CD4-positive, CD25-positive, alpha-beta regulatory T cell (primary cell): ENCODE results near the gene NAGPA. TPM values are rescaled to one million over a fixed set of nuclear protein-coding genes. Genes with fewer than 3 reads are reported as not detected.

Source experiments
- ATAC-seq, 2 donors: fragments of 150-1000 bp; cut with Tn5 transposase; one replicate each; pipeline ENCODE4 v1.10.0; 2021; ENCODE audit warnings: low read depth in 2 of 2, moderate number of reproducible peaks in 2 of 2, moderate library complexity in 1 of 2
- DNase-seq, 3 donors: peaks; one replicate each; pipeline versions ENCODE4 v3.0.0 to v3.0.0-alpha.2; 2012 to 2022; ENCODE audit warnings: mixed read lengths in 1 of 3
- H3K27ac ChIP-seq: one replicate; pipeline ENCODE4 v1.7.0; 2013; ENCODE audit warnings: mild to moderate bottlenecking, low read length; ENCODE audit not compliant: insufficient read depth, poor library complexity, severe bottlenecking
- H3K27me3 ChIP-seq: one replicate; pipeline ENCODE4 v1.7.0; 2013; ENCODE audit warnings: low read length; ENCODE audit not compliant: control insufficient read depth, insufficient read depth
- H3K36me3 ChIP-seq: one replicate; pipeline ENCODE4 v1.7.0; 2013; ENCODE audit warnings: mild to moderate bottlenecking, low read length, moderate library complexity; ENCODE audit not compliant: control insufficient read depth, insufficient read depth
- H3K4me1 ChIP-seq: 2 replicates; pipeline ENCODE4 v1.7.0; 2013; ENCODE audit warnings: mild to moderate bottlenecking, low read length; ENCODE audit not compliant: insufficient read depth, control insufficient read depth, poor library complexity, severe bottlenecking
- H3K4me3 ChIP-seq: one replicate; pipeline ENCODE4 v1.7.0; 2013; ENCODE audit warnings: low read depth, mild to moderate bottlenecking, low read length, moderate library complexity
- H3K9me3 ChIP-seq, 2 experiments: 1 replicate in 1 of 2; 2 replicates in 1 of 2; pipeline ENCODE4 v1.7.0; 2013; ENCODE audit warnings: low read length in 2 of 2, mild to moderate bottlenecking in 1 of 2, moderate library complexity in 1 of 2; ENCODE audit not compliant: control insufficient read depth in 2 of 2
- H3K27ac Mint-ChIP-seq, 3 donors: one replicate each; pipeline ENCODE4 v1.8.0; 2020 to 2022; ENCODE audit warnings: mild to moderate bottlenecking in 3 of 3, mixed read lengths in 3 of 3, moderate library complexity in 2 of 3
- H3K27me3 Mint-ChIP-seq: one replicate; pipeline ENCODE4 v1.8.0; 2022; ENCODE audit warnings: mild to moderate bottlenecking, mixed read lengths
- H3K36me3 Mint-ChIP-seq: one replicate; pipeline ENCODE4 v1.8.0; 2020; ENCODE audit warnings: mixed read lengths
- H3K4me1 Mint-ChIP-seq, 4 donors: one replicate each; pipeline ENCODE4 v1.8.0; 2020 to 2022; ENCODE audit warnings: mixed read lengths in 4 of 4, mild to moderate bottlenecking in 1 of 4
- H3K4me3 Mint-ChIP-seq, 4 donors: one replicate each; pipeline ENCODE4 v1.8.0; 2020 to 2022; ENCODE audit warnings: mild to moderate bottlenecking in 4 of 4, mixed read lengths in 4 of 4, moderate library complexity in 3 of 4
- H3K9me3 Mint-ChIP-seq, 7 donors: one replicate each; pipeline ENCODE4 v1.8.0; 2020 to 2022; ENCODE audit warnings: mixed read lengths in 7 of 7, mild to moderate bottlenecking in 3 of 7, moderate library complexity in 2 of 7
- polyA plus RNA-seq, 4 donors: library from polyadenylated mRNA; unstranded; fragments of 300-500 nt; fragmentation: Illumina TruSeq; gene quantifications; one replicate each; pipeline ENCODE4 v1.2.3, GENCODE V29; 2021
- total RNA-seq: library from RNA; stranded (reverse); gene quantifications from one replicate; pipeline ENCODE4 v1.2.3, GENCODE V29; 2022

NAGPA gene
- total and polyA plus RNA-seq, 5 donors from 2014 or later, result 23.7 to 37.5 (median 33.0) TPM

DNA sequence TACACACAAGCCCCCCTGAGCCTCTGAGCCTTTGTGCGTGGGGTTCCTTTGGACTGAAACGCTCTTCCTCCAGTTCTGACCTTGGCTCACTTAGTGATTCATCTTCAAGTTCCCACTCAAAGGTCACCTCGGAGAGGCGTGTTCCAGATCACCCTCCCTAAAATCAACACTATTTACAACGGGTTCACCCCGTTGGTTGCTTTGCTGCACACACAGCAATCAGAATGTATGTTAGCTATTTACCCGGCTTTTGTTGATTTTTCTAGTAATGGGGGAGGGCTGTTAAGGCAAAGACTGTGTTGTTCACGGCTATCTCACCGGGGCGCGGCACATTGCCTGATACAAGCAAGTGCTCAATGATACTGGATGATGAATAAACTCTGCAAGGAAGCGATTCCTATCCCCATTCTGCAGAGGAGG is 977 bp downstream of the NAGPA start:
- H3K9me3 ChIP-seq, result no peaks in the 10 kb centered on the region
- peaks cover 20% of the 10 kb centered on the region for H3K4me1 ChIP-seq
- H3K9me3 Mint-ChIP-seq, result no peaks in the 10 kb centered on the region
- H3K4me1 Mint-ChIP-seq, result peaks cover 8 to 29% (median 19%) of the 10 kb centered on the region in 4 donors
- H3K27ac ChIP-seq, result no peak overlapping the region
- H3K4me3 Mint-ChIP-seq, result peak overlapping the region; percentile 81 to 87 (median 84)
- H3K27me3 Mint-ChIP-seq, result no peaks in the 10 kb centered on the region
- peaks cover 4% of the 10 kb centered on the region for H3K36me3 ChIP-seq
- peak overlapping the region; percentile 38 to 83 (median 66) for H3K27ac Mint-ChIP-seq
- H3K4me3 ChIP-seq, result peak overlapping the region; percentile 44
- ATAC-seq, result no peak
- no peaks in the 10 kb centered on the region for H3K27me3 ChIP-seq
- DNase-seq, result no peak
- peaks cover 6% of the 10 kb centered on the region for H3K36me3 Mint-ChIP-seq

DNA sequence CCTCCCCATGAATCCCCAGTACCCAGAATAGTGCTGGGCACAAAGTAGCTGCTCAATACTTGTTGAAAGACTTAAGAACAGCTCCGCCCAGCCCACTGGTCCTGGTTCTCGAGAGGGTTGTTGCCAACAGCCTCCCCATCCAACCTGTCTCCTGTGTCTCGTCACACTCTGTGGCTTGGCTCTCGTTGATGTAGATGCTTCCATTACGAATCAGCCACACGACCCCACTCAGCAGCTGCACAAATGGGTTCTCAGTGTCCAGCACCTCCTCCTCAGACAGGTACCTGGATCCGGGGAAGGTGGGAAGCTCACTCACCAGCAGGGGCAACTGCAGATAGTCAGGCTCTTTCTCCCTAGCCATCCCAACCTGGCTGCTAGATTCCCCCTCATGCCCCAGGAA is 2.1 kb downstream of the NAGPA start:
- H3K27me3 ChIP-seq, result no peaks in the 10 kb centered on the region
- Mint-ChIP-seq H3K4me3 (peak overlapping the region; percentile 35 to 82 (median 76)), H3K9me3 (no peaks in the 10 kb centered on the region), H3K4me1 (peaks cover 8 to 29% (median 19%) of the 10 kb centered on the region in 4 donors), H3K36me3 (peaks cover 6% of the 10 kb centered on the region), H3K27me3 (no peaks in the 10 kb centered on the region), H3K27ac (no peak overlapping the region)
- peaks cover 4% of the 10 kb centered on the region for H3K36me3 ChIP-seq
- no peaks in the 10 kb centered on the region for H3K9me3 ChIP-seq
- no peak overlapping the region for H3K4me3 ChIP-seq
- ATAC-seq, result no peak
- no peak overlapping the region for H3K27ac ChIP-seq
- H3K4me1 ChIP-seq, result peaks cover 20% of the 10 kb centered on the region
- no peak for DNase-seq

DNA sequence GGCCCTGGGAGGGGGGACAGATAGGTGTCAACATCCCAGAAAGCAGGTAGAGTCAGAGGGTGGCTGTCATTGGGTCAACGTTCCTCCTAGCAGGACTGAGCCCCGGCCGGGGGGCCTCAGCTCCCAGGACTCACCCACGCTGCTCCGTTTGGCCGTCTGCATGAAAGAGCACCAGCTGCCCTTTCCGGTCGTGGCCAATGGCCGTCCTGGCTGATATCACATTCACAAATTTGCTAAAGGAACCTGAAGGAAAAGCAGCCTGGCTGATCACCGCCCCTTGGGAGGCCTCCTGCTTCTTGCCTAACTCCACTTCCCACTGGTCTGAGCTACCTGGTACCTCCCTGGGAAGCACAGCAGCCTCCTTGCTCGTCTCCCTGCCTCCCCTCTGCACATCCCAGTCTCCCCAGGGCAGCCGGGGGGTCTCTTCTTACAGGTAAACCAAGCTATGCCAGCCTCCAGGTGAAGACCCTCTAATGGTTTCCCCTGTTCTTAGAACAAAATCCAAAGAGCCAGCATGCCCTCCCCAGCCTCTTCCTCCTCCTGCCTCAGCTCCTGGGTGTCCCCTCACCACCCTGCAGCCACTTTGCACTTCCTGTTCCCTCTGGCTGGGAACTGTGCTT is 3.4 kb downstream of the NAGPA start:
- ATAC-seq, result no peak

DNA sequence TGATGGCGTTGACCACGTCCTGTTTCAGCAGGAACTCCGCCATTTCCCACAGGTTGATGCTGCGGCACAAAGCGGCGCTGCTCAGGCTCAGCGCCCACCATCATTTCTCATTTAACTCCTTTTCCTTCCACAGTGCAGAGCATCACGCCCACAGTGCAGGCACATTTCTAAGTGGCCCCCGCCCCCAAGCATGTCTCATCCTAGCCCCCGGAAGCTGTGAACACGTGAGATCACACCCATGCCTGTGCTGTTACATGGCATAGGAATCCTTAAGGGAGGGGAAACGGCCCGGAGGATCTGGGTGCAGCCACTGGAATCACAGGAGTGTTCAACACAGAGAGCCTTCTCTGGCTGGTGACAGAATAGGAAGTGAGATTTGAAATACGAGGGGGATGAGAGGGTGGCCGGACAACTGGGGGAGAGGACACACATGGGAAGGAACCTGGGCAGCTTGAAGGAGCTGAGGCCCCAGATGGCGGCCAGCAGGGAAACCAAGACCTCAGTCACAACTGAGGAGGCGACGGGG is 4.7 kb downstream of the NAGPA start:
- peak overlapping the region in 1 of 4 donors; percentile 28 for H3K4me3 Mint-ChIP-seq
- peaks cover 14% of the 10 kb centered on the region for H3K4me1 ChIP-seq
- ATAC-seq (no peak), DNase-seq (no peak)
- H3K4me3 ChIP-seq, result no peak overlapping the region
- H3K4me1 Mint-ChIP-seq, result peaks cover 3 to 19% (median 11%) of the 10 kb centered on the region in 4 donors
- H3K27ac ChIP-seq, result no peak overlapping the region
- peaks cover 4% of the 10 kb centered on the region for H3K36me3 ChIP-seq
- H3K27ac Mint-ChIP-seq, result peak overlapping the region in 1 of 3 donors; percentile 62
- H3K9me3 Mint-ChIP-seq, result no peaks in the 10 kb centered on the region
- H3K9me3 ChIP-seq, result no peaks in the 10 kb centered on the region
- no peaks in the 10 kb centered on the region for H3K27me3 ChIP-seq
- peaks cover 6% of the 10 kb centered on the region for H3K36me3 Mint-ChIP-seq
- no peaks in the 10 kb centered on the region for H3K27me3 Mint-ChIP-seq

More for the DNA sequence above, 3.4 kb downstream of the NAGPA start:
- Histone ChIP-seq H3K27ac (no peak overlapping the region), H3K4me3 (no peak overlapping the region), H3K9me3 (no peaks in the 10 kb centered on the region), H3K36me3 (peaks cover 4% of the 10 kb centered on the region), H3K27me3 (no peaks in the 10 kb centered on the region), H3K4me1 (peaks cover 20% of the 10 kb centered on the region)
- peaks cover 6% of the 10 kb centered on the region for H3K36me3 Mint-ChIP-seq
- no peak overlapping the region for H3K27ac Mint-ChIP-seq
- peaks cover 8 to 29% (median 19%) of the 10 kb centered on the region in 4 donors for H3K4me1 Mint-ChIP-seq
- no peak for DNase-seq
- H3K9me3 Mint-ChIP-seq, result no peaks in the 10 kb centered on the region
- H3K4me3 Mint-ChIP-seq, result peak overlapping the region in 1 of 4 donors; percentile 52
- no peaks in the 10 kb centered on the region for H3K27me3 Mint-ChIP-seq

DNA sequence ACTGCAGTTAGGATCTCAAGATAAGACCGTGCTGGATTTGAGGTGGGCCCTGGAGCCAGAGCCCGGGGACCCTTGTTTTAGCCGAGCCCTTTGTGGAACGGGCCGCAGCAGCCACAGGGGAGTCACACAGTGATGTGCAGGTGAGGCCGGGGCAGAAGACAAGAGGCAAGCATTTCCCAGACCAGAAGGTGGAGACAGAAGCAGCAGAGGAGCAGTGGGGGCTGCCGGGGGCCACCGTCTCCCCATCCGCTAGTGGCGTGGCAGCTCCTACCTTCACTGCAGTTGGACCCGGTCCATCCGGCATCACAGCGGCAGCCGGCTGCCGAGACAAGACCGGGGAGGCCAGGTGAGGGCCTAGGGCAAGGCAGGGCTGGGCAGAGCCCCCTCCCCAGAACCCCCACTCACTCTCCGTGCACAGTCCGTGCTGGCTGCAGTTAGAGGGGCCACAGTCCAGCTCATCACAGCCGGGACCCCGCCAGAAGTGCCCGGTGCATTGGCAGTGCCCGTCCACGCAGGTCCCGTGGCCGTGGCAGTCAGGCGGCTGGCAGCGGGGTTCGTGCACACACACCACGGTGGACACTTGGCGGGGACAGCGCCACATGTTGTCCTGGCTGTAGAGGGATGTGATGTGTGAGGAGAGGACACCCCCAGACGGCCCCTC is 6.0 kb downstream of the NAGPA start:
- H3K9me3 ChIP-seq, result no peaks in the 10 kb centered on the region
- Mint-ChIP-seq H3K4me1 (peaks cover 0 to 13% (median 6%) of the 10 kb centered on the region in 4 donors), H3K27me3 (no peaks in the 10 kb centered on the region), H3K4me3 (peak overlapping the region in 1 of 4 donors; percentile 75), H3K27ac (no peak overlapping the region), H3K36me3 (peaks cover 5% of the 10 kb centered on the region), H3K9me3 (no peaks in the 10 kb centered on the region)
- DNase-seq (no peak), ATAC-seq (no peak)
- H3K4me3 ChIP-seq, result no peak overlapping the region
- H3K27ac ChIP-seq, result no peak overlapping the region
- H3K36me3 ChIP-seq, result peaks cover 4% of the 10 kb centered on the region
- H3K27me3 ChIP-seq, result no peaks in the 10 kb centered on the region
- peaks cover 3% of the 10 kb centered on the region for H3K4me1 ChIP-seq

DNA sequence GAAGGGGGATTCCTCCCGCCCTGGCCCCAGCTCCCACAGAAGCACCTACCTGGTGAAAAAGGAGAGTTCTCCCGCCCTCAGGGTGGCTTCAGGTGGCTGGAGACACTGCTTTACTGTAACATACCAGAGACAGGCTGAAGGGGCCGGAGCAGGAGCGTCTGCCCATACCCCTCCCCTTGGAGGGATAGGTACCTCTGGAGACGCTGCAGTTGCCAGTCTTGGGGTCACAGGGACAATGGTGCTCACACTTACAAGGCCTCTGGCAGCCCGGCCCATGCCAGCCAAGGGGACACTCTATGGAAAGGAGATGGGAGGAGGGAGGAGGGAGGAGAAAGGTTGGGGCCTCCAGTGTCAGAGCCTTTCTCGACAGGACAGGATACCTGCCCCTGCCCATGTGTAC is 6.6 kb downstream of the NAGPA start:
- H3K36me3 Mint-ChIP-seq, result peaks cover 3% of the 10 kb centered on the region
- H3K4me3 Mint-ChIP-seq, result peak overlapping the region in 1 of 4 donors; percentile 75
- peaks cover 4% of the 10 kb centered on the region for H3K36me3 ChIP-seq
- no peak overlapping the region for H3K27ac Mint-ChIP-seq
- no peak overlapping the region for H3K4me3 ChIP-seq
- H3K4me1 ChIP-seq, result no peaks in the 10 kb centered on the region
- no peaks in the 10 kb centered on the region for H3K27me3 Mint-ChIP-seq
- H3K9me3 ChIP-seq, result no peaks in the 10 kb centered on the region
- H3K27me3 ChIP-seq, result no peaks in the 10 kb centered on the region
- peaks cover 0 to 8% (median 4%) of the 10 kb centered on the region in 4 donors for H3K4me1 Mint-ChIP-seq
- no peak overlapping the region for H3K27ac ChIP-seq
- H3K9me3 Mint-ChIP-seq, result no peaks in the 10 kb centered on the region
- ATAC-seq, result no peak
- no peak for DNase-seq

DNA sequence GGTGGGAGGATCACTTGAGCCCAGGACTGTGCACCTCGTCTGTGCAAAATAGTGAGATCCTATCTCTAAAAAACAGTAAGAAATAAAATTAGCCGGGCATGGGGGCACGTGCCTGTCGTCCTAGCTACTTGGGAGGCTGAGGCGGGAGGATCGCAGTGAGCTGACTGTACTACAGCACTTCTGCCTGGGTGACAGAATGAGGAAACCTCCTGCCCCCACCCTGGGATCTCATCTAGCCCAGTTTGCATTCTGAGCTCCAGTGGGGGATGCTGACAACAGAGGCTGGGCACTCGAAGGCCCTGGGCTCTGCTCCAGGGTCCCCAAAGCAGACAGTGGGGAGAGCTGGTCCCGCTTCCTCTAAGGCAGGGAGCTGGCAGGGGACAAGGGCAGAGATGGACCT is 7.1 kb downstream of the NAGPA start:
- no peaks in the 10 kb centered on the region for H3K9me3 Mint-ChIP-seq
- no peaks in the 10 kb centered on the region for H3K9me3 ChIP-seq
- peaks cover 4% of the 10 kb centered on the region for H3K36me3 ChIP-seq
- no peak overlapping the region for H3K27ac Mint-ChIP-seq
- ATAC-seq (no peak), DNase-seq (no peak)
- H3K27ac ChIP-seq, result no peak overlapping the region
- no peaks in the 10 kb centered on the region for H3K4me1 ChIP-seq
- no peaks in the 10 kb centered on the region for H3K27me3 ChIP-seq
- H3K4me1 Mint-ChIP-seq, result peaks cover 0 to 4% (median under 1%) of the 10 kb centered on the region in 4 donors
- H3K4me3 Mint-ChIP-seq, result peak overlapping the region in 1 of 4 donors; percentile 75
- no peaks in the 10 kb centered on the region for H3K27me3 Mint-ChIP-seq
- H3K36me3 Mint-ChIP-seq, result peaks cover 3% of the 10 kb centered on the region
- H3K4me3 ChIP-seq, result no peak overlapping the region
